ENCODE data around the gene SASH3.

- TF ChIP-seq EZH2 (IDR thresholded peaks at IDR 0.05; ENCODE audit: insufficient read depth, poor library complexity, severe bottlenecking): no peak
- TF ChIP-seq EZH2phosphoT487 (IDR thresholded peaks at IDR 0.05; ENCODE audit: insufficient read depth, low read depth): no peak
Observed at GRCh38 chrX:129818123-129818522, 38.4 kb downstream of the SASH3 start.

Measured in GM23248 (cell line).